Panc1 (cell line): ENCODE data around the gene GRID1. TPM values are rescaled to one million over a fixed set of nuclear protein-coding genes. Genes with fewer than 3 reads are reported as not detected.

Source experiments
- ATAC-seq: fragments of 200-7000 bp; cut with Tn5 transposase; 2 replicates; pipeline ENCODE4 v1.9.1; 2020; ENCODE audit warnings: mild to moderate bottlenecking, moderate library complexity
- BruUV-seq: library from RNA; stranded (reverse); fragments of 400-500 nt; replicated peaks from 2 replicates; lab custom pipeline; 2021; lab: Mats Ljungman, UMichigan
- CTCF ChIA-PET: fragments of 300-600 bp; sonication (Branson Sonifier 250); formaldehyde crosslinking; loops from one replicate; lab custom pipeline; 2022; ENCODE audit warnings: antibody characterized with exemption; lab: Charles Lee
- POLR2A ChIA-PET: fragments of 300-600 bp; sonication (Branson Sonifier 250); formaldehyde crosslinking; loops from one replicate; lab custom pipeline; 2022; ENCODE audit warnings: antibody characterized with exemption; lab: Charles Lee
- DNase-seq: peaks from one replicate; pipeline ENCODE4 v3.0.0-alpha.2; 2010; ENCODE audit warnings: low read depth, low spot score
- H3K27ac ChIP-seq: 2 replicates; pipeline ENCODE4 v1.5.1; 2011; ENCODE audit warnings: mild to moderate bottlenecking, low read length, inconsistent platforms
- H3K27me3 ChIP-seq: fragments of 200-500 bp; sonication (Bioruptor generic); 2 replicates; pipeline ENCODE4 v1.6.0; 2014; ENCODE audit warnings: low read length, inconsistent platforms; ENCODE audit not compliant: control insufficient read depth, insufficient read depth
- H3K36me3 ChIP-seq: fragments of 200-500 bp; sonication (Bioruptor generic); 2 replicates; pipeline ENCODE4 v1.5.1; 2014; ENCODE audit warnings: inconsistent platforms, mild to moderate bottlenecking, low read length, moderate library complexity; ENCODE audit not compliant: control insufficient read depth, insufficient read depth
- H3K4me1 ChIP-seq: 2 replicates; pipeline ENCODE4 v1.5.1; 2011; ENCODE audit warnings: inconsistent platforms, mild to moderate bottlenecking, low read length, moderate library complexity; ENCODE audit not compliant: control insufficient read depth, insufficient read depth
- H3K4me3 ChIP-seq, 2 experiments: 2 replicates each; pipeline ENCODE4 v1.5.1; 2011 to 2012; ENCODE audit warnings: low read depth in 2 of 2, low read length in 2 of 2, mild to moderate bottlenecking in 2 of 2, inconsistent platforms in 1 of 2, moderate library complexity in 1 of 2
- H3K9me3 ChIP-seq: fragments of 200-500 bp; sonication (Bioruptor generic); 2 replicates; pipeline ENCODE4 v1.5.1; 2014; ENCODE audit warnings: low read depth, mild to moderate bottlenecking, inconsistent platforms, low read length, moderate library complexity; ENCODE audit not compliant: control insufficient read depth, insufficient read depth
- CTCF ChIP-seq: fragments of 450-650 bp; IDR thresholded peaks from 2 replicates; pipeline ENCODE4 v1.5.1; 2017; ENCODE audit warnings: mild to moderate bottlenecking
- POLR2AphosphoS5 ChIP-seq: IDR thresholded peaks from 2 replicates; pipeline ENCODE4 v1.6.1; 2012; ENCODE audit warnings: mild to moderate bottlenecking, low read depth, low read length, moderate library complexity
- REST ChIP-seq, 2 experiments: IDR thresholded peaks; 2 replicates each; pipeline ENCODE4 v1.6.1; 2011 to 2012; ENCODE audit warnings: low read depth in 2 of 2, control low read depth in 1 of 2, low read length in 1 of 2, mild to moderate bottlenecking in 1 of 2, moderate library complexity in 1 of 2; ENCODE audit not compliant: insufficient read depth in 1 of 2
- SIN3A ChIP-seq: IDR thresholded peaks from 2 replicates; pipeline ENCODE4 v1.6.1; 2012; ENCODE audit warnings: low read depth, mild to moderate bottlenecking, low read length, moderate library complexity, borderline replicate concordance; ENCODE audit not compliant: insufficient read depth
- TCF7L2 ChIP-seq: IDR thresholded peaks from 2 replicates; pipeline ENCODE4 v1.6.1; 2011; ENCODE audit warnings: mild to moderate bottlenecking, low read depth, low read length, inconsistent platforms
- in situ Hi-C: cut with HindIII; loops from 2 replicates; pipeline ENCODE4 v1.10.0; 2016; ENCODE audit warnings: low sequenced_read_pairs, low pct_unique_long_range_greater_than_20kb
- intact Hi-C: fragments of 100-400 bp; cut with micrococcal nuclease; formaldehyde crosslinking; loops from one replicate; pipeline ENCODE4 v1.10.0; 2022; ENCODE audit not compliant: unreplicated experiment
- total RNA-seq: library from RNA; stranded (reverse); gene quantifications from one replicate; pipeline ENCODE4 v1.2.1, GENCODE V29; 2021; ENCODE audit not compliant: unreplicated experiment

Gene GRID1
- total RNA-seq, 1 experiment from 2014 or later: 2.3 TPM

- no peak overlapping the region for H3K27ac ChIP-seq
- BruUV-seq: no TSS peak
- in situ Hi-C loops: no loop called here
- no peak overlapping the region for H3K4me3 ChIP-seq
- H3K9me3 ChIP-seq: no peaks in the 10 kb centered on the region
- no peak for DNase-seq
- H3K36me3 ChIP-seq: no peaks in the 10 kb centered on the region
- no peaks in the 10 kb centered on the region for H3K4me1 ChIP-seq
- no peak for ATAC-seq
- ChIA-PET POLR2A (no interaction called here), CTCF (no interaction called here)
- TF ChIP-seq REST (IDR thresholded peaks at IDR 0.05; ENCODE audit: insufficient read depth in 1 of 2, low read depth in 2 of 2, low read length in 1 of 2) (no peak), POLR2AphosphoS5 (no peak), TCF7L2 (no peak), SIN3A (no peak), CTCF (no peak)
- intact Hi-C loops: no loop called here
- H3K27me3 ChIP-seq: no peaks in the 10 kb centered on the region
Observed at GRCh38 chr10:85858776-85859515, 507.6 kb downstream of the GRID1 start.

GRCh38 chr10:85857791-85858190, 508.8 kb downstream of the GRID1 start:
- Histone ChIP-seq H3K27ac (no peak overlapping the region), H3K36me3 (no peaks in the 10 kb centered on the region), H3K4me3 (no peak overlapping the region), H3K4me1 (no peaks in the 10 kb centered on the region), H3K27me3 (no peaks in the 10 kb centered on the region), H3K9me3 (no peaks in the 10 kb centered on the region)
- ChIA-PET POLR2A (no interaction called here), CTCF (no interaction called here)
- BruUV-seq: no TSS peak
- TF ChIP-seq TCF7L2 (no peak), CTCF (no peak), SIN3A (no peak), POLR2AphosphoS5 (no peak), REST (IDR thresholded peaks at IDR 0.05; ENCODE audit: insufficient read depth in 1 of 2, low read depth in 2 of 2, low read length in 1 of 2) (no peak)
- intact Hi-C loops: no loop called here
- in situ Hi-C loops: no loop called here
- DNase-seq: no peak
- no peak for ATAC-seq
